Stomach smooth muscle (tissue), 2 donors: ENCODE measurements around the gene ADPRHL1.

Source experiments
- H3K27ac ChIP-seq: one replicate; pipeline ENCODE4 v1.7.0; 2013; ENCODE audit warnings: mild to moderate bottlenecking, low read length, inconsistent platforms
- H3K27me3 ChIP-seq, 2 donors: one replicate each; pipeline ENCODE4 v1.7.0; 2013; ENCODE audit warnings: low read length in 2 of 2; ENCODE audit not compliant: insufficient read depth in 2 of 2, control insufficient read depth in 1 of 2
- H3K36me3 ChIP-seq, 2 donors: one replicate each; pipeline ENCODE4 v1.7.0; 2013; ENCODE audit warnings: low read length in 2 of 2; ENCODE audit not compliant: control insufficient read depth in 2 of 2, insufficient read depth in 2 of 2
- H3K4me1 ChIP-seq: one replicate; pipeline ENCODE4 v1.7.0; 2013; ENCODE audit warnings: low read length; ENCODE audit not compliant: control insufficient read depth, insufficient read depth
- H3K4me3 ChIP-seq, 2 donors: one replicate each; pipeline ENCODE4 v1.7.0; 2013; ENCODE audit warnings: low read length in 2 of 2
- H3K9ac ChIP-seq, 2 donors: one replicate each; pipeline ENCODE4 v1.7.0; 2013; ENCODE audit warnings: low read length in 2 of 2, mild to moderate bottlenecking in 1 of 2
- H3K9me3 ChIP-seq, 2 donors: one replicate each; pipeline ENCODE4 v1.7.0; 2013; ENCODE audit warnings: low read length in 2 of 2; ENCODE audit not compliant: control insufficient read depth in 2 of 2
- donor health status: healthy.
- donor health status: Pancreatic carcinoma.

The ADPRHL1 gene

DNA sequence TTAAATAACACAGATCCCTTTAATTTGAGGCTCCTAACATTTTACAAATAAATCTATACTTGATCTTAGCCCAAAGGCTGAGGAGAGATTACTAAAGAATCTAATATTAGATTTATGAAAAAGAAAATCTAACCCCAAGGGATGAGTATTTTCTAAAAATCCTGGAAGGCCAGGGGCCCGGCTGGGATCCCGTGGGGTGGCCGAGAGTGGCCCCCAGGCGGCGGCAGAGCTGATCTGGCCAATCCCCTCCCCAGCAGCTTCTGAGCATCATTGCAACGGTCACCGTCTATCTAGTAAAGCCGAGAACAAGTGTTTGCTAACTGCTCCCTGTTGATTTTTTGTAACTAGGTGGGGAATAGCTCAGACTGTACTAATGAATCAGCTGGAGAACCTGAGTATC lies 37.5 kb downstream of the ADPRHL1 start:
- no peaks in the 10 kb centered on the region for H3K36me3 ChIP-seq
- H3K9me3 ChIP-seq = no peaks in the 10 kb centered on the region
- H3K4me1 ChIP-seq = peaks cover 32% of the 10 kb centered on the region
- no peaks in the 10 kb centered on the region for H3K27me3 ChIP-seq
- H3K9ac ChIP-seq = no peak overlapping the region
- H3K27ac ChIP-seq = no peak overlapping the region
- H3K4me3 ChIP-seq = no peak overlapping the region

DNA sequence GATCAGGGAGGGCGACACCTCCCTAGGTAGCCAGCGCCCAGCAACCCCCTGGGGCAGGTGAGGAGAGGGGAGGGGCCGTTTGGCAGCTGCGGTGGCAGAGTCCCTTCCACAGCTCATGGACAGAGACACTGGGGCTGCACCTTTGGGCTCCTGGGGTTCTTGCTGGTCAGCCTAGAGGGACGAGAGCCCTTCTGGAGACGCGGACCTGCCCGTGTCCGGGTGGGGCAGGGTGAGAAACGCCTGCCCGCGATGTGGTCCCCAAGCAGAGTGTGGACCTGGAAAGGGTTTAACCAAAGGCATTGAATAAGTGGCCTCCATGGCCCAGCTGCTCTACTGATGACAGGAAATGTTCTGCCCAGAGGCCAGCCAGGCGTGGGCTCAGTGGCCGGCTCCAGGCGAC lies 38.3 kb downstream of the ADPRHL1 start:
- no peaks in the 10 kb centered on the region for H3K9me3 ChIP-seq
- H3K36me3 ChIP-seq = no peaks in the 10 kb centered on the region
- H3K9ac ChIP-seq = no peak overlapping the region
- peak overlapping the region; percentile 37 for H3K27ac ChIP-seq
- no peak overlapping the region for H3K4me3 ChIP-seq
- no peaks in the 10 kb centered on the region for H3K27me3 ChIP-seq
- H3K4me1 ChIP-seq = peaks cover 40% of the 10 kb centered on the region

DNA sequence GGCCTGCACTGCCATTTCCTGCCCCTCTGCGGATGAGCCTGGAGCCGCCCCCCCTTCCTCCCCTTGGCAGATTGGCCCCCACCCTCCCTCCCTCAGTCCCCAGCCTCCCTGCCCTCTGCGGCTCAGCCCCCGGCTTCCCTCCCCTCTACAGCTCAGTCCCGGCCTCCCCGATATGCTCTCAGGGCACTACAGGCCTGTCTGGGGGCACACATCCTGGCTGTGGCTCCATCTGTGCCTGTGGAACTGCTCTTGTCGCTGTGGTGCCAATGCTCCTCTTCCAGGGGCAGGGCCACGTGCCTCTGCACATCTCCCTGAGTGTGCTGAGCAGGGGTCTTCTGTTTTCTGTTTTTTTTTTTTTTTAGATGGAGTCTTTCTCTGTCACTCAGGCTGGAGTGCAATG lies 39.0 kb downstream of the ADPRHL1 start:
- H3K9ac ChIP-seq = peak overlapping the region; percentile 48 to 72
- no peaks in the 10 kb centered on the region for H3K36me3 ChIP-seq
- no peaks in the 10 kb centered on the region for H3K27me3 ChIP-seq
- peaks cover 41% of the 10 kb centered on the region for H3K4me1 ChIP-seq
- H3K9me3 ChIP-seq = no peaks in the 10 kb centered on the region
- no peak overlapping the region for H3K4me3 ChIP-seq
- H3K27ac ChIP-seq = peak overlapping the region; percentile 89

DNA sequence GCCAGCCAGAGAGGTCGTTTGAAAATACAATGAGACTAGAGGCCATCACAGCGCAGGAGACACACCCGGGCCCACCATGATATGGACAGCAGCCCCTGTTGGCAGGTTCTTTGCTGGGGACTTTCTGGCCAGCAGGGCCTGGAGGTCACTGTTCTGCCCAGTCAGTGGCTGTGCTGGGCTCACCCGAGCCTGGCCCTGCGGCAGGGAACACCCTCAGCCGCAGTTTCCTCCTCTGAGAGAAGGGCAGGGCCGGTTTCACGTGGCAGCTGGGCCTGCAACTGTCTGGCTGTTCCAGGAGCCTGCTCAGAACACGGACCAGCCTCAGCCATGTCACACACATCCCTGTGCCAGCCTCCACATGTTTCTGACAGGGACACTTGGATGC lies 39.4 kb downstream of the ADPRHL1 start:
- H3K4me1 ChIP-seq = peaks cover 41% of the 10 kb centered on the region
- no peaks in the 10 kb centered on the region for H3K9me3 ChIP-seq
- H3K27ac ChIP-seq = peak overlapping the region; percentile 89
- H3K27me3 ChIP-seq = no peaks in the 10 kb centered on the region
- no peaks in the 10 kb centered on the region for H3K36me3 ChIP-seq
- H3K9ac ChIP-seq = peak overlapping the region; percentile 48 to 72
- peak overlapping the region in 1 of 2 donors; percentile 8 for H3K4me3 ChIP-seq

DNA sequence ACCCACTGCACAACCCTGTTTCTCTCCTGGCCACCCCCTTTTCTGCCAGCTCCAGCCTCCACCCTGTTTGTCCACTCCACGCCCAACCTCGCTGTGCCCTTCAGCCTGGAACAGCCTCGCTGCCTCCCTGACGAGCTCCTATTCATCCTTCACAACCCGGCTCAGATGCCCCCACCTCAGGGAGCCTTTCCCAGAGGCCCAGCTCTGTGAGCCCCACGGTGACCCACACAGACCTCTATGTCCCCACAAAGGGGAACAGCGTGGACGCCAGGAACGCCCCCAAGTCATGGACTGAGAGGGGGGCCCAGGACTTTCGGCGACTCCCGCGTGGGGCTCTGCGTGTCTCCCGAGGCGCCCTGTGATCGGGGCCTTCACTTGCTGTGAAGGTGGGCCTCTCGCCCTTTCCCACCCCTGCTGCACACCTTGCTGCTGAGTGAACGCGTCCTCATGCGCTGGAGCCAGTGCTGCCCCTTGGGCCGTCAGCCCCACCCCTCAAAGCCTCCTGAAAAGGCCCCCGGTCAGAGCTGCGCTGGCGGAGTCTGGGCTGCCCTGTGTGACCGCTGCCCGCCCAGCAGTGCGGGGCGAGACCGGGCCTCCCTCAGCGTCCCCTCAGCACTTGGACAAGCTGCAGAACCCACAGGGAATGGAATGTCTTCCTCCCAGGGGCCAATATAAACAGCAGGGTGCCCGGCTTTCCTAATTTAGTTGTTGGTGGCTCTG lies 40.0 kb downstream of the ADPRHL1 start:
- H3K27ac ChIP-seq = peak overlapping the region; percentile 89
- peak overlapping the region in 1 of 2 donors; percentile 29 for H3K4me3 ChIP-seq
- no peaks in the 10 kb centered on the region for H3K9me3 ChIP-seq
- no peaks in the 10 kb centered on the region for H3K36me3 ChIP-seq
- peaks cover 41% of the 10 kb centered on the region for H3K4me1 ChIP-seq
- peak overlapping the region; percentile 48 to 72 for H3K9ac ChIP-seq
- H3K27me3 ChIP-seq = no peaks in the 10 kb centered on the region

DNA sequence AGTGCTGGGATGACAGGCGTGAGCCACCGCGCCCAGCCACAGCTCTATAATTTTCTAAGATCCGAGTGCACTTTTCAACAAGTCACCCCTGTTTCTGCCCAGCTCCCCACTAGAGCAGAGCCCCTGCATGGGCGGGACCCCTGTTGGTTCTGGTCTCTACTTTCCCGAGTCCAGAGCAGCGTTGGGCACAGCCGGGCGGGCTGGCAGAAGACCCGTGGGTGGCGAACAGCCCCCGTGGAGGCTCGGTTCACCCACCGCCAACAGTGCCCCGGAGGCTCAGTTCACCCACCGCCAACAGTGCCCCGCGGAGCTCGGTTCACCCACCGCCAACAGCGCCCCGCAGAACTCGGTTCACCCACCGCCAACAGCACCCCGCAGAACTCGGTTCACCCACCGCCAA lies 40.8 kb downstream of the ADPRHL1 start:
- Histone ChIP-seq H3K27ac (no peak overlapping the region), H3K4me1 (peaks cover 41% of the 10 kb centered on the region)

DNA sequence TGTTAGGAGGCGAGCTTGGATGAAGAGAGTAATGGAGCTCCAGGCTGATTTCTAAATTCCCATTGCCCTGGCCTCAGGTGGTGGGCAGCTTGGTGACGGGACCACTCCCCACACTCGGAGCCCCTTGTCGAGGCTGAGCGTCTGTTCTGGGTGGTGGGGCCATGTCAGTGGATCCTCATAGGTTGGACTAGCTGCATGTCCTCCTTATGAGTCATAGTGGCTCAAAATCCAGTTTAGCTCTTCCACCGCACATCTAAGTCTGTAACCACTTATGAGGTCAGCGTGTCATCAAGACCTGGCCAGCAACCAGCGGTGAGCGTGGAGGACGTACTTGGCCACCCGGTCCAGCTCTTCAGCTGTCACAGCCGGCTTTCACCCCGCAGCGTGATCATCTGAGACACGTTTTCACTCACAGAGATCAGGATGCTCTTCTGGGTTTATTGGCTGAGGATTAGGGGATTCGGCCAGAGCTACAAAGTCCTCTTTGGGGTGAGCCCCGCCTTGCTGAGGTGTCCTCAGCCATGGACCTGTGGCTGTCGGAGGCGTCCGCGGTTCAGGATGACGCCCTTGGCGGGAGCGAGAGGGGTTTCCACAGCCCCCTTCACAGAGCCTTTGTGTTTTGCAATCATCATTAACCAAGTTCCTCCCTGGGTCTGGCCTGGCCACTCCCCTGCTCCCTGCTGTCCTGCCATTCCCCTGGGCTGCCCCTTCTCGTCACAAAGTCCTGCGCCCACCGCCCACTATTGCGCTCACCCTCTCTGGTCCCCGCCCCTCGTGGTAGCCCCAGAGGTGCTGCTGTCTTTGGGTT lies 41.9 kb downstream of the ADPRHL1 start:
- Histone ChIP-seq H3K4me3 (peak overlapping the region in 1 of 2 donors; percentile 40), H3K9me3 (no peaks in the 10 kb centered on the region), H3K4me1 (peaks cover 41% of the 10 kb centered on the region), H3K27ac (peak overlapping the region; percentile 69), H3K27me3 (no peaks in the 10 kb centered on the region), H3K36me3 (no peaks in the 10 kb centered on the region), H3K9ac (no peak overlapping the region)

More for the DNA sequence above, 40.8 kb downstream of the ADPRHL1 start:
- no peak overlapping the region for H3K9ac ChIP-seq
- H3K36me3 ChIP-seq = no peaks in the 10 kb centered on the region
- no peak overlapping the region for H3K4me3 ChIP-seq
- no peaks in the 10 kb centered on the region for H3K9me3 ChIP-seq
- H3K27me3 ChIP-seq = no peaks in the 10 kb centered on the region

DNA sequence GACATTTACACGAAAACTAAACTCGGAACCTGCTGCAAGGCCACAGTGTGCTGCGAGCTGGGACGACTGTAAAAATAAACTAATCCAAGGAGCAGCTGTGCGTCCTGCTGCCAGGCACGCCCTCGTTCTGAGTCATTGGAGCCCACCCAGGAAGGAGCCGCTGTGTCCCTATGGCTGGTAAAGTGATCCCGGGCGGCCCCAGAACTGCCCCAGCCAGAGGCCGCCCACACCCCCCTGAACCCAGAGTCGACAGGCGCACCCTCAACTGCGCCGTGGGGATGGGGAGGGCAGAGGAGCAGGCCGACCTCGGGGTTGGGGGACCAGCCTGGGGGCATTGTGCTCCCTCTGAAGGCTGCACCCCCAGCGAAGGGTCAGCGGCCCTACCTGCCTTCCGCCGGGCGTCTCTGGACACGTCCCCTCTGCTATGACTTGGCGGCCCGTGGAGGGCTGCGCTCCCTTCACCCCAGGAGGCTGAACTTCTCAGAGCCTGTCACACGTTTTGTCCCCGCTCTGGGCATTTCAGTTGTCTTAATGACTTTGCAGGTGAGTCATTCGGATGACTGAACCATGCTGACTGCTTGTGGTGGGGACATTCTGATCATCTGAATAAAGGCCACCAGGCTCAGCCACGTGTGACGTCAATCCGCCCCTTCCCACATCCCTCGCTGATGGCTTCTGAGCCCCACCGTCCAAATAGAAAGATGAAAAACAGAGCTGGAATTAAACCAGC lies 42.7 kb downstream of the ADPRHL1 start:
- Histone ChIP-seq H3K4me3 (peak overlapping the region in 1 of 2 donors; percentile 40), H3K9me3 (no peaks in the 10 kb centered on the region), H3K27me3 (no peaks in the 10 kb centered on the region), H3K36me3 (no peaks in the 10 kb centered on the region), H3K4me1 (peaks cover 41% of the 10 kb centered on the region), H3K9ac (no peak overlapping the region), H3K27ac (peak overlapping the region; percentile 69)

DNA sequence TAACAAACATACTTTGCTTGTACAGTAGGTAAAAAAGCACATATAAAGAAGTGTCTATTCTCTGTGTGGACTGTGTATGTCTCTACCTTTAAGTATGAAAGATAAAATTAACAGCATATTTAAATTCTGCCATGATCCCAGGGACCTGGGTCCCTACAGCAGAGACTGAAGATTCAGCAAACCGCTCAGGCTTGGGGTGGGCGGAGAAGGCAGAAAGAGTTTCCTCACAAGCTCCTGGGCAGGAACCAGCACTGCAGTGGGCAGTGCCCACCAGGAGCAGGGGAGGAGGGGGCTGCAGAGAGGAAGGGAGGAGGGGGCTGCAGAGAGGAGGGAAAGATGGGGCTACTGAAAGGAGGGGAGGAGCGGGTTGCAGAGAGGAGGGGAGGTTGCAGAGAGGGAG lies 44.7 kb downstream of the ADPRHL1 start:
- H3K9ac ChIP-seq = no peak overlapping the region
- H3K27ac ChIP-seq = no peak overlapping the region
- no peaks in the 10 kb centered on the region for H3K9me3 ChIP-seq
- no peaks in the 10 kb centered on the region for H3K27me3 ChIP-seq
- peaks cover 27% of the 10 kb centered on the region for H3K4me1 ChIP-seq
- no peak overlapping the region for H3K4me3 ChIP-seq
- no peaks in the 10 kb centered on the region for H3K36me3 ChIP-seq

DNA sequence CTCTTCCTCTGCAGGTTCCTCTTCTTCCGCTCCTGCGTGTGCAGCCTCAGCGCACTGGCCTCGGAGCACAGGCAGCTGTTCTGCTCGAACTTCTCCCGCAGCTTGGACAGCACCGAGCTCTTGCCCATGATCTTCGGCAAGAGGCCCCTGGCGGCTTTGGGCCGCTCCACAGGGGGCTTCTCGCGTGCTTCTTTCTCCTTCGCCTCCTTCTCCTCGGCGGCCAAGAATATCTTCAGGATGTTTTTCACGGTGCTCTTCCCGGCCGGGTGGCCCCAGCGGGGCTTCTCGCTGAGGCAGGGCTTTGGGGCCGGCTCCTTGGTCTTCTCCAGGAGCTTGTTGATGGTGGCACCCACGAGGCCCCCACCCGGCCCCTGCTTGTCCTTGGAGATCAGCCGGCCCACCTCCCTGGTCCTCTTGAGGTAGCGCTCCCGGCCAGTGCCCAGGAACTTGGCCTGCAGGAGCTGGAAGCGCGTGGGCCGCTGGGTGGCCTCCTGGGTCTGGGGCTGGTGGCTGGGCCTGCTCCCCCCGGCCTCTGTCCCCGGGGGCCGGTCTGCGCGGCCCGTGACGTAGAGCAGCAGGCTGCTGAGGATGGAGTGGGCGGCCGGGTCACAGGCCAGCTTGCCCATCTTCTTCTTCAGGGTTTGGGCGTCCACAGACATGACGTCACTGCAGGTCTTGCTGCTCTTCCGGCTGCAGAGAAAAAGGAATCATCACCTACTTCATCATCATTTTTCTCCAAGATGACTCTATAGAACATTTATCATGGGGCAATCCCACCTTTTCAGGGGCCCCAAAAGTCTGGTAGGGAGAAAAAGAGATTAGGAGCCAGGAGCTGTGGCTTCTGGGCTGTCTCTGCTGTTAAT lies 45.5 kb downstream of the ADPRHL1 start:
- H3K36me3 ChIP-seq = no peaks in the 10 kb centered on the region
- no peak overlapping the region for H3K9ac ChIP-seq
- H3K27me3 ChIP-seq = no peaks in the 10 kb centered on the region
- no peaks in the 10 kb centered on the region for H3K9me3 ChIP-seq
- peaks cover 21% of the 10 kb centered on the region for H3K4me1 ChIP-seq
- no peak overlapping the region for H3K27ac ChIP-seq
- no peak overlapping the region for H3K4me3 ChIP-seq
